ENCODE measurements around the gene TRIM5.

GRCh38 chr11:5691964-5692361 lies 7.1 kb upstream of the TRIM5 start:
- TF ChIP-seq EZH2 (IDR thresholded peaks at IDR 0.05; ENCODE audit: insufficient read depth, poor library complexity, severe bottlenecking) (no peak), EZH2phosphoT487 (IDR thresholded peaks at IDR 0.05; ENCODE audit: insufficient read depth, low read depth) (no peak)
